ENCODE data around the gene SLX9. TPM values are rescaled to one million over a fixed set of nuclear protein-coding genes. Genes with fewer than 3 reads are reported as not detected.

SLX9 gene
- polyA plus RNA-seq, 1 donor from 2014 or later = 15.4 TPM

- no peak overlapping the region for H2AFZ ChIP-seq (ENCODE audit: low read depth, low read length)
Measured at GRCh38 chr21:44903050-44903685, 36.7 kb upstream of the SLX9 start.

DNA sequence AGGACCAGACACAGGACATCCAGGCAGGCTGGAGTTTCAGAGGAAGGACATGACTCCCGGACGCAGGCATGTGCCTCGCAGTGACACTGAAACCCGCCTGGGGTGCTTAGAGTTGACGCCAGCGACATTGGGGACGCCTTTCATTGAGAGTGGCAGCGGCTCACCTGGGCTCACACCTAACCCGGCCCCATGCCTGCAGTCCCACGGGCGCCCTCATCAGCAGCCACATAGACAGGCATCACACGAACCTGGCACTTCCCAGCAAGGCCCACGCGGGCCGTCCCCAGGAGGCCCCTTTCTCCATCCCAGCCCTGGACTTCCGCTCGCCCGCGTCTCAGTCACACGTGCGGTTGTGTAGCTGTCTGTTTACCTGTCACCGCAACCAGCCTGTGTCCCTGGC is 36.1 kb upstream of the SLX9 start:
- Histone ChIP-seq H3K27me3 (ENCODE audit: insufficient read depth, low read depth, low read length) (no peaks in the 10 kb centered on the region), H3K9ac (ENCODE audit: low read length) (no peak overlapping the region), H3K27ac (ENCODE audit: low read length) (no peak overlapping the region), H3F3A (ENCODE audit: insufficient read depth, low read length, poor library complexity, severe bottlenecking) (no peaks in the 10 kb centered on the region), H4K20me1 (ENCODE audit: insufficient read depth) (no peaks in the 10 kb centered on the region), H3K79me2 (replicated peaks; ENCODE audit: insufficient read depth, low read length) (no peaks in the 10 kb centered on the region), H3K9me3 (ENCODE audit: low read length) (no peaks in the 10 kb centered on the region), H3K4me2 (ENCODE audit: low read length) (no peak overlapping the region), H3K9me2 (ENCODE audit: insufficient read depth, low read length) (no peaks in the 10 kb centered on the region), H3K4me3 (ENCODE audit: low read length) (no peak overlapping the region), H3K36me3 (ENCODE audit: insufficient read depth, low read length) (no peaks in the 10 kb centered on the region), H2AFZ (ENCODE audit: low read depth, low read length) (no peak overlapping the region)
- TF ChIP-seq MXI1 (conservative IDR thresholded peaks at IDR 0.05; ENCODE audit: poor library complexity, severe bottlenecking) = no peak
- TF ChIP-seq TAF1 (IDR thresholded peaks at IDR 0.05; ENCODE audit: low read depth) = no peak
- TF ChIP-seq EZH2 (IDR thresholded peaks at IDR 0.05; ENCODE audit: borderline replicate concordance, insufficient read depth, low read length, poor library complexity, severe bottlenecking) = no peak
- TF ChIP-seq, protein P1, sequence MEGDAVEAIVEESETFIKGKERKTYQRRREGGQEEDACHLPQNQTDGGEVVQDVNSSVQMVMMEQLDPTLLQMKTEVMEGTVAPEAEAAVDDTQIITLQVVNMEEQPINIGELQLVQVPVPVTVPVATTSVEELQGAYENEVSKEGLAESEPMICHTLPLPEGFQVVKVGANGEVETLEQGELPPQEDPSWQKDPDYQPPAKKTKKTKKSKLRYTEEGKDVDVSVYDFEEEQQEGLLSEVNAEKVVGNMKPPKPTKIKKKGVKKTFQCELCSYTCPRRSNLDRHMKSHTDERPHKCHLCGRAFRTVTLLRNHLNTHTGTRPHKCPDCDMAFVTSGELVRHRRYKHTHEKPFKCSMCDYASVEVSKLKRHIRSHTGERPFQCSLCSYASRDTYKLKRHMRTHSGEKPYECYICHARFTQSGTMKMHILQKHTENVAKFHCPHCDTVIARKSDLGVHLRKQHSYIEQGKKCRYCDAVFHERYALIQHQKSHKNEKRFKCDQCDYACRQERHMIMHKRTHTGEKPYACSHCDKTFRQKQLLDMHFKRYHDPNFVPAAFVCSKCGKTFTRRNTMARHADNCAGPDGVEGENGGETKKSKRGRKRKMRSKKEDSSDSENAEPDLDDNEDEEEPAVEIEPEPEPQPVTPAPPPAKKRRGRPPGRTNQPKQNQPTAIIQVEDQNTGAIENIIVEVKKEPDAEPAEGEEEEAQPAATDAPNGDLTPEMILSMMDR (IDR thresholded peaks at IDR 0.05; ENCODE audit: poor library complexity, severe bottlenecking) = no peak
- TF ChIP-seq EP300 (conservative IDR thresholded peaks at IDR 0.05; ENCODE audit: poor library complexity, severe bottlenecking) = no peak
- no peak for TF ChIP-seq RAD21 (conservative IDR thresholded peaks at IDR 0.05)
- no peak for TF ChIP-seq POLR2AphosphoS5 (IDR thresholded peaks at IDR 0.05)
- no peak for TF ChIP-seq SMC3 (conservative IDR thresholded peaks at IDR 0.05; ENCODE audit: poor library complexity)
- TF ChIP-seq, protein P2, sequence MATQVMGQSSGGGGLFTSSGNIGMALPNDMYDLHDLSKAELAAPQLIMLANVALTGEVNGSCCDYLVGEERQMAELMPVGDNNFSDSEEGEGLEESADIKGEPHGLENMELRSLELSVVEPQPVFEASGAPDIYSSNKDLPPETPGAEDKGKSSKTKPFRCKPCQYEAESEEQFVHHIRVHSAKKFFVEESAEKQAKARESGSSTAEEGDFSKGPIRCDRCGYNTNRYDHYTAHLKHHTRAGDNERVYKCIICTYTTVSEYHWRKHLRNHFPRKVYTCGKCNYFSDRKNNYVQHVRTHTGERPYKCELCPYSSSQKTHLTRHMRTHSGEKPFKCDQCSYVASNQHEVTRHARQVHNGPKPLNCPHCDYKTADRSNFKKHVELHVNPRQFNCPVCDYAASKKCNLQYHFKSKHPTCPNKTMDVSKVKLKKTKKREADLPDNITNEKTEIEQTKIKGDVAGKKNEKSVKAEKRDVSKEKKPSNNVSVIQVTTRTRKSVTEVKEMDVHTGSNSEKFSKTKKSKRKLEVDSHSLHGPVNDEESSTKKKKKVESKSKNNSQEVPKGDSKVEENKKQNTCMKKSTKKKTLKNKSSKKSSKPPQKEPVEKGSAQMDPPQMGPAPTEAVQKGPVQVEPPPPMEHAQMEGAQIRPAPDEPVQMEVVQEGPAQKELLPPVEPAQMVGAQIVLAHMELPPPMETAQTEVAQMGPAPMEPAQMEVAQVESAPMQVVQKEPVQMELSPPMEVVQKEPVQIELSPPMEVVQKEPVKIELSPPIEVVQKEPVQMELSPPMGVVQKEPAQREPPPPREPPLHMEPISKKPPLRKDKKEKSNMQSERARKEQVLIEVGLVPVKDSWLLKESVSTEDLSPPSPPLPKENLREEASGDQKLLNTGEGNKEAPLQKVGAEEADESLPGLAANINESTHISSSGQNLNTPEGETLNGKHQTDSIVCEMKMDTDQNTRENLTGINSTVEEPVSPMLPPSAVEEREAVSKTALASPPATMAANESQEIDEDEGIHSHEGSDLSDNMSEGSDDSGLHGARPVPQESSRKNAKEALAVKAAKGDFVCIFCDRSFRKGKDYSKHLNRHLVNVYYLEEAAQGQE (IDR thresholded peaks at IDR 0.05; ENCODE audit: borderline replicate concordance) = no peak

More at GRCh38 chr21:44903050-44903685, 36.7 kb upstream of the SLX9 start:
- no peak overlapping the region for H3K4me3 ChIP-seq (ENCODE audit: low read length)
- no peaks in the 10 kb centered on the region for H4K20me1 ChIP-seq (ENCODE audit: insufficient read depth)
- no peaks in the 10 kb centered on the region for H3K9me3 ChIP-seq (ENCODE audit: low read length)
- no peaks in the 10 kb centered on the region for H3K79me2 ChIP-seq (replicated peaks; ENCODE audit: insufficient read depth, low read length)
- no peaks in the 10 kb centered on the region for H3K36me3 ChIP-seq (ENCODE audit: insufficient read depth, low read length)
- H3K4me2 ChIP-seq (ENCODE audit: low read length) = no peak overlapping the region
- TF ChIP-seq POLR2AphosphoS5 (IDR thresholded peaks at IDR 0.05) (no peak), SMC3 (conservative IDR thresholded peaks at IDR 0.05; ENCODE audit: poor library complexity) (no peak), EP300 (conservative IDR thresholded peaks at IDR 0.05; ENCODE audit: poor library complexity, severe bottlenecking) (no peak), TAF1 (IDR thresholded peaks at IDR 0.05; ENCODE audit: low read depth) (no peak)
- H3K27ac ChIP-seq (ENCODE audit: low read length) = no peak overlapping the region
- no peaks in the 10 kb centered on the region for H3K9me2 ChIP-seq (ENCODE audit: insufficient read depth, low read length)
- no peak overlapping the region for H3K9ac ChIP-seq (ENCODE audit: low read length)
- H3K27me3 ChIP-seq (ENCODE audit: insufficient read depth, low read depth, low read length) = no peaks in the 10 kb centered on the region
- no peaks in the 10 kb centered on the region for H3F3A ChIP-seq (ENCODE audit: insufficient read depth, low read length, poor library complexity, severe bottlenecking)
